ENCODE results near the gene ADAMTS8. TPM values are rescaled to one million over a fixed set of nuclear protein-coding genes. Genes with fewer than 3 reads are reported as not detected.

The ADAMTS8 gene
- polyA plus RNA-seq, 1 experiment = 0.05 TPM

- H3K36me3 ChIP-seq (ENCODE audit: control insufficient read depth, insufficient read depth, low read length) = peaks cover 3% of the 10 kb centered on the region
- ChIA-PET POLR2A (no interaction called here), CTCF (interaction anchor here (1.2 kb wide), 1 partner anchor 407 kb away, joined by 4 read pairs; no protein-coding TSS in a partner anchor)
- TF ChIP-seq, protein P1, sequence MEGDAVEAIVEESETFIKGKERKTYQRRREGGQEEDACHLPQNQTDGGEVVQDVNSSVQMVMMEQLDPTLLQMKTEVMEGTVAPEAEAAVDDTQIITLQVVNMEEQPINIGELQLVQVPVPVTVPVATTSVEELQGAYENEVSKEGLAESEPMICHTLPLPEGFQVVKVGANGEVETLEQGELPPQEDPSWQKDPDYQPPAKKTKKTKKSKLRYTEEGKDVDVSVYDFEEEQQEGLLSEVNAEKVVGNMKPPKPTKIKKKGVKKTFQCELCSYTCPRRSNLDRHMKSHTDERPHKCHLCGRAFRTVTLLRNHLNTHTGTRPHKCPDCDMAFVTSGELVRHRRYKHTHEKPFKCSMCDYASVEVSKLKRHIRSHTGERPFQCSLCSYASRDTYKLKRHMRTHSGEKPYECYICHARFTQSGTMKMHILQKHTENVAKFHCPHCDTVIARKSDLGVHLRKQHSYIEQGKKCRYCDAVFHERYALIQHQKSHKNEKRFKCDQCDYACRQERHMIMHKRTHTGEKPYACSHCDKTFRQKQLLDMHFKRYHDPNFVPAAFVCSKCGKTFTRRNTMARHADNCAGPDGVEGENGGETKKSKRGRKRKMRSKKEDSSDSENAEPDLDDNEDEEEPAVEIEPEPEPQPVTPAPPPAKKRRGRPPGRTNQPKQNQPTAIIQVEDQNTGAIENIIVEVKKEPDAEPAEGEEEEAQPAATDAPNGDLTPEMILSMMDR (IDR thresholded peaks at IDR 0.05; ENCODE audit: insufficient read depth, low read depth, low read length) = no peak
- H3K27me3 ChIP-seq (ENCODE audit: control insufficient read depth, insufficient read depth, low read length) = no peaks in the 10 kb centered on the region; the same call in 1 of the 2 replicates
- H3K4me3 ChIP-seq (ENCODE audit: low read depth, low read length) = no peak overlapping the region
- no peak for DNase-seq (ENCODE audit: low read depth)
Observed at GRCh38 chr11:130454491-130455252, 26.3 kb upstream of the ADAMTS8 start.

DNA sequence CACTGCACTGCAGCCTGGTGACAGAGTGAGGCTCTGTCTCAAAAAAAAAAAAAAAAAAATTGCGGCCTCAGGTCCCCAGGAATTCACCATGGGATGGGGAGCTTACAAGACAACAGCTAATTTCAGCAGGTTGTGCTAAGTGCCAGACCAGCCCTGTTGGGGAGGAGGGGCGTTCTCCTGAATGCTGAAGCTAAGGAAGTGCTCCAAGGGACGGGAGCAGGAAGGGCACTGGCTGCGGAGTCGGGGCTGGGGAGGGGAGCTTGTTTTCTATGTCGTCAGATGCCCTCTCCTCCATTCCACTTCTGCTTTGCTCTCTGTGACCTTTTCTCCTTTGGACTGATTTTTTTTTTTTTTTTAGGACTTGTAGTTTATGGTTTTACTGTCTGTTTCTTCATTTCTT lies 24.5 kb upstream of the ADAMTS8 start:
- H3K27me3 ChIP-seq (ENCODE audit: control insufficient read depth, insufficient read depth, low read length) = no peaks in the 10 kb centered on the region; the same call in 1 of the 2 replicates
- TF ChIP-seq, protein P1 (IDR thresholded peaks at IDR 0.05; ENCODE audit: insufficient read depth, low read depth, low read length) = no peak
- H3K36me3 ChIP-seq (ENCODE audit: control insufficient read depth, insufficient read depth, low read length) = peaks cover 2% of the 10 kb centered on the region
- POLR2A ChIA-PET = no interaction called here
- H3K4me3 ChIP-seq (ENCODE audit: low read depth, low read length) = no peak overlapping the region
- DNase-seq (ENCODE audit: low read depth) = no peak
- CTCF ChIA-PET = interaction anchor here (0.7 to 2.3 kb wide), 3 partner anchors 18 to 484 kb away, joined by 6 to 7 read pairs (median 6); no protein-coding TSS in a partner anchor

- H3K4me3 ChIP-seq (ENCODE audit: low read depth, low read length) = no peak overlapping the region
- peaks cover 2% of the 10 kb centered on the region for H3K36me3 ChIP-seq (ENCODE audit: control insufficient read depth, insufficient read depth, low read length)
- no peak for DNase-seq (ENCODE audit: low read depth)
- POLR2A ChIA-PET = no interaction called here
- TF ChIP-seq, protein P1 (IDR thresholded peaks at IDR 0.05; ENCODE audit: insufficient read depth, low read depth, low read length) = no peak
- no peaks in the 10 kb centered on the region; the same call in 1 of the 2 replicates for H3K27me3 ChIP-seq (ENCODE audit: control insufficient read depth, insufficient read depth, low read length)
- CTCF ChIA-PET = interaction anchor here (1.3 to 2.3 kb wide), 3 partner anchors 10 to 410 kb away, joined by 4 to 7 read pairs (median 6); no protein-coding TSS in a partner anchor
Observed at GRCh38 chr11:130452176-130452575, 23.8 kb upstream of the ADAMTS8 start.

- no peak for DNase-seq (ENCODE audit: low read depth)
- peaks cover 2% of the 10 kb centered on the region for H3K36me3 ChIP-seq (ENCODE audit: control insufficient read depth, insufficient read depth, low read length)
- H3K27me3 ChIP-seq (ENCODE audit: control insufficient read depth, insufficient read depth, low read length) = no peaks in the 10 kb centered on the region; the same call in 1 of the 2 replicates
- POLR2A ChIA-PET = interaction anchor here (0.6 kb wide), 1 partner anchor 195 kb away, joined by 3 read pairs; no protein-coding TSS in a partner anchor
- TF ChIP-seq, protein P1 (IDR thresholded peaks at IDR 0.05; ENCODE audit: insufficient read depth, low read depth, low read length) = no peak
- CTCF ChIA-PET = interaction anchor here (0.8 to 2.3 kb wide), 13 partner anchors 9 to 412 kb away, joined by 3 to 11 read pairs (median 4); no protein-coding TSS in a partner anchor
- H3K4me3 ChIP-seq (ENCODE audit: low read depth, low read length) = no peak overlapping the region
Observed at GRCh38 chr11:130451231-130452019, 23.0 kb upstream of the ADAMTS8 start.
